Endothelial cell of umbilical vein (primary cell): ENCODE measurements around the gene ROCK2.

Experiments used
- MYC ChIP-seq: IDR thresholded peaks from one replicate; pipeline ENCODE4 v1.6.1; 2011; ENCODE audit warnings: mild to moderate bottlenecking, low read depth, low read length
- TF ChIP-seq, protein P1 (sequence below), 2 donors: IDR thresholded peaks; 1 replicate in 1 of 2; 2 replicates in 1 of 2; pipeline ENCODE4 v1.5.1; 2011; ENCODE audit warnings: low read length in 2 of 2, mild to moderate bottlenecking in 2 of 2, moderate library complexity in 2 of 2, control low read depth in 1 of 2, inconsistent platforms in 1 of 2, low read depth in 1 of 2; ENCODE audit not compliant: insufficient read depth in 1 of 2; ENCODE audit errors: extremely low read depth in 1 of 2

- TF ChIP-seq, protein P1, sequence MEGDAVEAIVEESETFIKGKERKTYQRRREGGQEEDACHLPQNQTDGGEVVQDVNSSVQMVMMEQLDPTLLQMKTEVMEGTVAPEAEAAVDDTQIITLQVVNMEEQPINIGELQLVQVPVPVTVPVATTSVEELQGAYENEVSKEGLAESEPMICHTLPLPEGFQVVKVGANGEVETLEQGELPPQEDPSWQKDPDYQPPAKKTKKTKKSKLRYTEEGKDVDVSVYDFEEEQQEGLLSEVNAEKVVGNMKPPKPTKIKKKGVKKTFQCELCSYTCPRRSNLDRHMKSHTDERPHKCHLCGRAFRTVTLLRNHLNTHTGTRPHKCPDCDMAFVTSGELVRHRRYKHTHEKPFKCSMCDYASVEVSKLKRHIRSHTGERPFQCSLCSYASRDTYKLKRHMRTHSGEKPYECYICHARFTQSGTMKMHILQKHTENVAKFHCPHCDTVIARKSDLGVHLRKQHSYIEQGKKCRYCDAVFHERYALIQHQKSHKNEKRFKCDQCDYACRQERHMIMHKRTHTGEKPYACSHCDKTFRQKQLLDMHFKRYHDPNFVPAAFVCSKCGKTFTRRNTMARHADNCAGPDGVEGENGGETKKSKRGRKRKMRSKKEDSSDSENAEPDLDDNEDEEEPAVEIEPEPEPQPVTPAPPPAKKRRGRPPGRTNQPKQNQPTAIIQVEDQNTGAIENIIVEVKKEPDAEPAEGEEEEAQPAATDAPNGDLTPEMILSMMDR (IDR thresholded peaks at IDR 0.05; ENCODE audit: extremely low read depth in 1 of 2, insufficient read depth in 1 of 2, low read depth in 1 of 2, low read length in 2 of 2), result no peak
- TF ChIP-seq MYC, result no peak
Measured at GRCh38 chr2:11227595-11227994, 116.8 kb downstream of the ROCK2 start.
